HL-60 (cell line): ENCODE measurements around the gene TSHZ3.

Source experiments
- CTCF ChIP-seq: IDR thresholded peaks from one replicate; pipeline ENCODE4 v1.5.1; 2011; ENCODE audit warnings: low read length, control low read depth, inconsistent platforms; ENCODE audit not compliant: insufficient read depth
- GABPA ChIP-seq: IDR thresholded peaks from 2 replicates; pipeline ENCODE4 v1.6.1; 2012; ENCODE audit warnings: low read depth
- POLR2AphosphoS5 ChIP-seq: IDR thresholded peaks from 2 replicates; pipeline ENCODE4 v1.6.1; 2012; ENCODE audit warnings: low read depth
- TF ChIP-seq, protein P1 (sequence below): IDR thresholded peaks from 2 replicates; pipeline ENCODE4 v1.6.1; 2012; ENCODE audit warnings: low read depth; ENCODE audit not compliant: insufficient replicate concordance

- TF ChIP-seq, protein P1, sequence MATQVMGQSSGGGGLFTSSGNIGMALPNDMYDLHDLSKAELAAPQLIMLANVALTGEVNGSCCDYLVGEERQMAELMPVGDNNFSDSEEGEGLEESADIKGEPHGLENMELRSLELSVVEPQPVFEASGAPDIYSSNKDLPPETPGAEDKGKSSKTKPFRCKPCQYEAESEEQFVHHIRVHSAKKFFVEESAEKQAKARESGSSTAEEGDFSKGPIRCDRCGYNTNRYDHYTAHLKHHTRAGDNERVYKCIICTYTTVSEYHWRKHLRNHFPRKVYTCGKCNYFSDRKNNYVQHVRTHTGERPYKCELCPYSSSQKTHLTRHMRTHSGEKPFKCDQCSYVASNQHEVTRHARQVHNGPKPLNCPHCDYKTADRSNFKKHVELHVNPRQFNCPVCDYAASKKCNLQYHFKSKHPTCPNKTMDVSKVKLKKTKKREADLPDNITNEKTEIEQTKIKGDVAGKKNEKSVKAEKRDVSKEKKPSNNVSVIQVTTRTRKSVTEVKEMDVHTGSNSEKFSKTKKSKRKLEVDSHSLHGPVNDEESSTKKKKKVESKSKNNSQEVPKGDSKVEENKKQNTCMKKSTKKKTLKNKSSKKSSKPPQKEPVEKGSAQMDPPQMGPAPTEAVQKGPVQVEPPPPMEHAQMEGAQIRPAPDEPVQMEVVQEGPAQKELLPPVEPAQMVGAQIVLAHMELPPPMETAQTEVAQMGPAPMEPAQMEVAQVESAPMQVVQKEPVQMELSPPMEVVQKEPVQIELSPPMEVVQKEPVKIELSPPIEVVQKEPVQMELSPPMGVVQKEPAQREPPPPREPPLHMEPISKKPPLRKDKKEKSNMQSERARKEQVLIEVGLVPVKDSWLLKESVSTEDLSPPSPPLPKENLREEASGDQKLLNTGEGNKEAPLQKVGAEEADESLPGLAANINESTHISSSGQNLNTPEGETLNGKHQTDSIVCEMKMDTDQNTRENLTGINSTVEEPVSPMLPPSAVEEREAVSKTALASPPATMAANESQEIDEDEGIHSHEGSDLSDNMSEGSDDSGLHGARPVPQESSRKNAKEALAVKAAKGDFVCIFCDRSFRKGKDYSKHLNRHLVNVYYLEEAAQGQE, result no peak
- TF ChIP-seq CTCF, result no peak
- no peak for TF ChIP-seq POLR2AphosphoS5
- TF ChIP-seq GABPA, result no peak
Observed at GRCh38 chr19:31337008-31337914, 12.0 kb downstream of the TSHZ3 start.
